ENCODE data around the gene EDEM3.
A peak's percentile ranks its signal among the peaks of the same experiment; 100 is the strongest.
"Not testable (repeated sequence)": the region's sequence is repeated elsewhere in the genome, so short reads cannot be mapped to it uniquely, and the experiment has no call there.

Gene EDEM3

GRCh38 chr1:184754476-184755225, at the start of gene EDEM3:
EDEM3 (minus strand) TSS chr1:184754858; CDS start chr1:184754646, 212 bp downstream.
- DNase-seq: peak; percentile 95

- no peak for DNase-seq
Measured at GRCh38 chr1:184804220-184804619, 49.6 kb upstream of the EDEM3 start.

- DNase-seq: no peak
Measured at GRCh38 chr1:184803180-184803492, 48.5 kb upstream of the EDEM3 start.

GRCh38 chr1:184802354-184803179, 47.9 kb upstream of the EDEM3 start:
- no peak for DNase-seq

GRCh38 chr1:184801503-184801902, 46.8 kb upstream of the EDEM3 start:
- no peak for DNase-seq

- DNase-seq: no peak
Measured at GRCh38 chr1:184800876-184801275, 46.2 kb upstream of the EDEM3 start.

- DNase-seq: no peak
Measured at GRCh38 chr1:184793967-184794366, 39.3 kb upstream of the EDEM3 start.

- no peak for DNase-seq
Measured at GRCh38 chr1:184792450-184792969, 37.9 kb upstream of the EDEM3 start.

- no peak for DNase-seq
Measured at GRCh38 chr1:184791550-184791900, 36.9 kb upstream of the EDEM3 start.

- no peak for DNase-seq
Measured at GRCh38 chr1:184790642-184791549, 36.2 kb upstream of the EDEM3 start.

GRCh38 chr1:184789884-184790283, 35.2 kb upstream of the EDEM3 start:
- DNase-seq: no peak

- no peak for DNase-seq
Measured at GRCh38 chr1:184788970-184789369, 34.3 kb upstream of the EDEM3 start.

GRCh38 chr1:184785529-184785928, 30.9 kb upstream of the EDEM3 start:
- no peak for DNase-seq

GRCh38 chr1:184783723-184784122, 29.1 kb upstream of the EDEM3 start:
- not testable (repeated sequence) for DNase-seq

- no peak for DNase-seq
Measured at GRCh38 chr1:184781941-184782340, 27.3 kb upstream of the EDEM3 start.

GRCh38 chr1:184775885-184776284, 21.2 kb upstream of the EDEM3 start:
- DNase-seq: no peak

- no peak for DNase-seq
Measured at GRCh38 chr1:184775329-184775728, 20.7 kb upstream of the EDEM3 start.

GRCh38 chr1:184773762-184774320, 19.2 kb upstream of the EDEM3 start:
- DNase-seq: no peak

GRCh38 chr1:184771190-184771691, 16.6 kb upstream of the EDEM3 start:
- DNase-seq: no peak

- DNase-seq: no peak
Measured at GRCh38 chr1:184770181-184770979, 15.7 kb upstream of the EDEM3 start.

GRCh38 chr1:184769241-184769640, 14.6 kb upstream of the EDEM3 start:
- DNase-seq: no peak

- DNase-seq: no peak
Measured at GRCh38 chr1:184768467-184768866, 13.8 kb upstream of the EDEM3 start.
